Heart left ventricle (tissue), 16 donors: ENCODE data around the gene MAP1LC3B2. TPM values are rescaled to one million over a fixed set of nuclear protein-coding genes. Genes with fewer than 3 reads are reported as not detected.

Experiments
- ATAC-seq, 4 donors: fragments of 200-7000 bp; cut with Tn5 transposase; one replicate each; pipeline ENCODE4 v1.9.1; 2020 to 2022; ENCODE audit warnings: moderate library complexity in 4 of 4, mild to moderate bottlenecking in 3 of 4, moderate number of reproducible peaks in 1 of 4
- DNase-seq, 5 donors: peaks; one replicate each; pipeline ENCODE4 v3.0.0-alpha.2; 2020
- H3K27ac ChIP-seq, 12 donors: fragments of 200-600 bp; sonication (generic) in 4 of 12; one replicate each; pipeline versions ENCODE4 v1.5.0 to v1.8.0; 2016 to 2022; ENCODE audit warnings: mild to moderate bottlenecking in 2 of 12
- H3K27me3 ChIP-seq, 9 donors: fragments of 200-600 bp; sonication (generic) in 2 of 9; one replicate each; pipeline versions ENCODE4 v1.5.1 to v1.8.0; 2016 to 2022; ENCODE audit warnings: mild to moderate bottlenecking in 3 of 9
- H3K36me3 ChIP-seq, 9 donors: fragments of 200-600 bp; sonication (generic) in 2 of 9; one replicate each; pipeline versions ENCODE4 v1.5.0 to v1.8.0; 2018 to 2022; ENCODE audit warnings: mild to moderate bottlenecking in 2 of 9
- H3K4me1 ChIP-seq, 12 donors: fragments of 200-600 bp; sonication (generic) in 4 of 12; one replicate each; pipeline versions ENCODE4 v1.5.0 to v1.8.0; 2016 to 2022; ENCODE audit warnings: mild to moderate bottlenecking in 3 of 12
- H3K4me3 ChIP-seq, 12 donors: fragments of 200-600 bp; sonication (generic) in 4 of 12; one replicate each; pipeline versions ENCODE4 v1.5.0 to v1.8.0; 2017 to 2022; ENCODE audit warnings: mild to moderate bottlenecking in 9 of 12, moderate library complexity in 4 of 12
- H3K9me3 ChIP-seq, 12 donors: fragments of 200-600 bp; sonication (generic) in 4 of 12; one replicate each; pipeline versions ENCODE4 v1.5.0 to v1.8.0; 2016 to 2022; ENCODE audit warnings: mild to moderate bottlenecking in 1 of 12
- CTCF ChIP-seq, 12 donors: fragments of 200-600 bp; sonication (generic) in 4 of 12; IDR thresholded peaks; one replicate each; pipeline versions ENCODE4 v1.5.0 to v1.8.0; 2018 to 2022; ENCODE audit warnings: antibody characterized with exemption in 12 of 12, mild to moderate bottlenecking in 5 of 12
- POLR2A ChIP-seq, 2 donors: fragments of 450-650 bp; IDR thresholded peaks; one replicate each; pipeline ENCODE4 v1.6.1; 2017; ENCODE audit warnings: antibody characterized with exemption in 2 of 2, mild to moderate bottlenecking in 2 of 2, moderate library complexity in 2 of 2
- WGBS, 4 donors: extraction: QIAGEN DNeasy Blood & Tissue Kit in 2 of 4; methylation state at CpG; one replicate each; pipeline versions ENCODE4 v1.1.5 to v1.1.7; 2013 to 2018; 5-methylcytosine and 5-hydroxymethylcytosine counted together
- intact Hi-C, 10 donors: fragments of 100-400 bp; cut with DNase I; formaldehyde crosslinking; loops; one replicate each; pipeline versions ENCODE4 v1.11.1 to v1.14.2; 2022
- polyA plus RNA-seq, 2 donors: library from polyadenylated mRNA; stranded (reverse); fragments of 200-250 nt; gene quantifications; one replicate each; pipeline ENCODE4 v1.2.3, GENCODE V29; 2013
- total RNA-seq, 9 donors: library from RNA; depleted of rRNA in 2 of 9; stranded (reverse); fragments of >200 nt in 2 of 9; fragmentation: NEBNext Ultra II Directional in 3 of 9; extraction: Animal tissue kit (Norgen Biotek cat#: 25700) in 3 of 9; gene quantifications; one replicate each; pipeline versions ENCODE4 v1.1.0 to v1.2.4, GENCODE V29; 2016 to 2023
- donor health status: ischemic (EF 13 %, LVEDD 7.1; RV severe dilation, severe dysfunction).
- donor health status: healthy with polysubstance abuse.
- donor health status: DM: no; HTN: yes; CAD: no.
- donor health status: DM: no; HTN: no; CAD: no.
- donor health status: ischemic (EF 25% LVEDD 6.9; RV normal size, moderate dysfunction).
- donor health status: ischemic (EF 25% LVEDD 5.7; RV mildly dilated, moderate dysfunction).
- donor health status: healthy.
- donor health status: DM: yes; HTN: yes; CAD: no.
- donor health status: ischemic (EF 35%, LVEDD 5.7; RV mildly dilated, moderate dysfunction).
- donor health status: nonischemic (EF 11% LVEDD 7.7; RV severe dilation, severe dysfunction).
- donor health status: DM: yes; HTN: yes; CAD: no.
- donor health status: PGD.
- donor health status: ischemic (EF 29% LVEDD 5.4; RV normal size, mild dysfunction).
- donor health status: nonischemic (EF 23%, LVEDD 6.1; RV moderate dilation, normal function).

The MAP1LC3B2 gene
- total and polyA plus RNA-seq, 11 donors, result 0.91 to 5.4 (median 2.3) TPM

- no peak for DNase-seq
- peaks cover 0 to 31% (median 14%) of the 10 kb centered on the region in 12 donors for H3K4me1 ChIP-seq
- H3K9me3 ChIP-seq, result no peaks in the 10 kb centered on the region
- no peak overlapping the region for H3K4me3 ChIP-seq
- intact Hi-C loops, result loop anchor here in 5 of 10 donors (10.0 kb wide), 5 partner anchors 68 to 598 kb away; partner anchors contain the start of gene MED13L (in 1 of the 5)
- no peaks in the 10 kb centered on the region for H3K36me3 ChIP-seq
- H3K27me3 ChIP-seq, result no peaks in the 10 kb centered on the region
- H3K27ac ChIP-seq, result peak overlapping the region in 1 of 12 donors; percentile 58
- peak in 1 of 4 donors; percentile 12 for ATAC-seq
- TF ChIP-seq POLR2A (IDR thresholded peaks at IDR 0.05) (no peak), CTCF (IDR thresholded peaks at IDR 0.05) (no peak)
- WGBS, 4 donors, result 86 to 92% (median 90%) methylated on average over 8 of the region's 8 CpGs
Observed at GRCh38 chr12:116592731-116593130, 33.5 kb downstream of the MAP1LC3B2 start.

GRCh38 chr12:116594325-116595038 lies 35.3 kb downstream of the MAP1LC3B2 start:
- H3K9me3 ChIP-seq, result no peaks in the 10 kb centered on the region
- H3K4me3 ChIP-seq, result no peak overlapping the region
- intact Hi-C loops, result loop anchor here (5.0 to 10.0 kb wide), 11 partner anchors 70 to 600 kb away; partner anchors contain the start of gene MED13L (in 5 of the 10)
- H3K4me1 ChIP-seq, result peaks cover 0 to 46% (median 25%) of the 10 kb centered on the region in 12 donors
- peak in 3 of 4 donors; percentile 13 to 74 (median 69) for ATAC-seq
- TF ChIP-seq CTCF (IDR thresholded peaks at IDR 0.05) (no peak), POLR2A (IDR thresholded peaks at IDR 0.05) (no peak)
- peak; percentile 27 to 77 (median 51) for DNase-seq
- H3K27ac ChIP-seq, result peak overlapping the region in 1 of 12 donors; percentile 35
- H3K36me3 ChIP-seq, result no peaks in the 10 kb centered on the region
- 64 to 73% (median 66%) methylated on average over 12 of the region's 12 CpGs for WGBS, 4 donors
- H3K27me3 ChIP-seq, result no peaks in the 10 kb centered on the region

- DNase-seq (no peak), ATAC-seq (no peak)
- peaks cover 0 to 53% (median 26%) of the 10 kb centered on the region in 12 donors for H3K4me1 ChIP-seq
- no peak for TF ChIP-seq POLR2A (IDR thresholded peaks at IDR 0.05)
- no peak for TF ChIP-seq CTCF (IDR thresholded peaks at IDR 0.05)
- H3K27me3 ChIP-seq, result no peaks in the 10 kb centered on the region
- H3K36me3 ChIP-seq, result no peaks in the 10 kb centered on the region
- no peak overlapping the region for H3K27ac ChIP-seq
- intact Hi-C loops, result loop anchor here (5.0 to 10.0 kb wide), 11 partner anchors 70 to 600 kb away; partner anchors contain the start of gene MED13L (in 5 of the 10)
- 0 to 34% (median 0%) methylated on average over 1 of the region's 1 CpG for WGBS, 4 donors
- no peak overlapping the region for H3K4me3 ChIP-seq
- no peaks in the 10 kb centered on the region for H3K9me3 ChIP-seq
Observed at GRCh38 chr12:116595186-116595585, 36.0 kb downstream of the MAP1LC3B2 start.

- DNase-seq, result no peak
- no peak for ATAC-seq
- H3K27me3 ChIP-seq, result no peaks in the 10 kb centered on the region
- intact Hi-C loops, result loop anchor here (5.0 to 10.0 kb wide), 11 partner anchors 71 to 601 kb away; partner anchors contain the start of gene MED13L (in 5 of the 10)
- peaks cover 0 to 54% (median 26%) of the 10 kb centered on the region in 12 donors for H3K4me1 ChIP-seq
- H3K36me3 ChIP-seq, result no peaks in the 10 kb centered on the region
- no peak overlapping the region for H3K27ac ChIP-seq
- TF ChIP-seq POLR2A (IDR thresholded peaks at IDR 0.05) (no peak), CTCF (IDR thresholded peaks at IDR 0.05) (no peak)
- no peak overlapping the region for H3K4me3 ChIP-seq
- no peaks in the 10 kb centered on the region for H3K9me3 ChIP-seq
Observed at GRCh38 chr12:116595672-116596071, 36.5 kb downstream of the MAP1LC3B2 start.
